GM21576 (cell line): ENCODE data around the gene ZBTB20.
"Not testable (repeated sequence)": the region's sequence is repeated elsewhere in the genome, so short reads cannot be mapped to it uniquely, and the experiment has no call there.

ENCODE experiments used
- ATAC-seq: cut with Tn5 transposase; IDR thresholded peaks from one replicate; pipeline ENCODE4 v1.9.1; 2021; ENCODE audit warnings: mild to moderate bottlenecking, moderate library complexity; ENCODE audit not compliant: unreplicated experiment

Gene ZBTB20

DNA sequence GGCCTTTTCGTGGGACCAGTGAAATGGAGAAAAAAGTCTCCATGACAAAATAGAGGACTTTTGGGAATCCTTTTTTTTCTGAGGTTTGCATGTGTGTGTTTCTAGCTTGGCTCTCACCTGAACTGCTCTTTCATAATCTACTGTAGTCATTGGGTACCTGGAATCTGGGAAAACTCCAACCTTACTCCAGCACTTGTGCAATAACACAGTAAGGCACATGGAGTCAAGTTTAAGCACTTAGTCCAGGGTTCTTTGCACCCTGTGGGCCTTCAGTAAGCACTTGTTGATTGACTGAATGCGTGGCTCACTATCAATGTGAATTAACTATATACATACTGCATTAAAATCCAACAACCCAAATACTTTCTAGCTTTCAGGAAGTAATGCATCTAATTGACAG lies 299.5 kb downstream of the ZBTB20 start:
- ATAC-seq, result no peak

DNA sequence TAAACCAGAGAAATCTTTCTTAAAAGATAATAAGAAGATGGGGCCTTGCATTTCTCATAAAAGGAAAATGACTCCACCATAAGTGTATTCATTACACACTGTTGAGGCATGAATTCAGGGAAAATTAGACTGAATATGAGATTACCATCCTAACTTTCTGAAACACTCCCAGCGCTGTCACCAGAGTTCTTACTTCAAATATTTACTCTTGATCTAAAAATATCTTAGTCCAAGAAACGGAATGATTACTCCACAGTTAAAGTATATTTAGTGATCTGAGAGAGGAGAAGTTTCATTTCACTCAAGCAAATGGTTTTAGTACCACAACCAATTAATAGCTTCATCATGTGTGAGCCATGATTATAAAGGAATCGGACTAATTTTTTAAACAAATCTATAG lies 300.3 kb downstream of the ZBTB20 start:
- no peak for ATAC-seq

DNA sequence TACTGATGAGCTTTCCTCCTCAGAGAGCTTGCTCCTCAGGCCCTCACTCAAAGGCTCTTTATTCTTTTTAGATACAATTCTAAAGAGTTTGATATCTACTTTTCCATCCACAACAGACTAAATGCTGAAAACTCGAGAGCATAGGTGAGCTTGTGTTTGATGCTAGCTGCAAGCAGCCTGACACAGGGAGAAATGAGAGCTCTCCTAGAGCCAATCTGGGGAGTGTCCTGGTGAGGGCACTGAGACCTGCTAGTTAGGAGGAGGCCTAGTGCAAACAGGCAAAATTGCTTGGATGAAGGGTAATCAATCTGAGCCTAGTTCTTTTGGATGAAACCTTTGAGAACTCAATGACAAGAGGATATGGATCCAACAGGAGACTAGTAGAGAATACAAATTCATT lies 300.8 kb downstream of the ZBTB20 start:
- ATAC-seq, result no peak

DNA sequence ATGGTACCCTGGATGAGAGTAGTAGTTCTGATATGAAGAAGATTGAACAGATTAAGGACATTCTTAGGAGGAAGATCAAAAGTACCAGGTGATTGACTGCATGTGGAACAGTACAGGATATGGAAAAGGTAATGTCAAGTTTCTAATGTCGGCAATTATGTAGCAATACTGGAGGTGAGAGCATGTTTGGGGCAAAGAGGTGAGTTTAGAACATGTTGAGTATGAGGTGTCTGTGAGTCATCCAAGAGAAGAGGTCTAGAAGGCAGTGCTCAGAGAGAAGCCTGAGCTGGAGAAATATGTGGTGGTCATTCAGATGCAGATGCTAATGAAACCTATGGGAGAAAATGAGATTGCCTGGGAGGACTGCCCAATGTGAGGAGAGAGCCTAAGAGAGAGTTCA lies 305.6 kb downstream of the ZBTB20 start:
- ATAC-seq, result no peak

GRCh38 chr3:114839476-114839875 lies 307.6 kb downstream of the ZBTB20 start:
- ATAC-seq, result no peak

DNA sequence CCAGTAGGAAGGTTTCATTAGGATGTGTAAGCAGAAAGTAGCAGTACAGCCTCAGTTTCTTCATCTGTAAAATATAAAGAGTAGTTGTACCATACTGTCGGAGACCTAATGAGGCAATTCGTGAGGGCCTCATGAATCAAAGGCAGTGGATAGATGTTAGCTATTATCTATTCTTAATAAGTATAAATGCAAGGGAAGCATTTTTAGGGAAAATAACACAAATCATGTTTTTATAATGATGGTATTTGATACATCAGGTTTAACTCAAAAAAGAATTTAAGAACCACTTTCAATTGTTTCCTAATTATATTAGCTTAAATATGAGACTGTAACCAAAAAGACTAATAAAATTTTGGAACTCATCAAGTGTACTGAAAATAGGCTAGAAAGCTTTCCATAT lies 309.1 kb downstream of the ZBTB20 start:
- no peak for ATAC-seq

DNA sequence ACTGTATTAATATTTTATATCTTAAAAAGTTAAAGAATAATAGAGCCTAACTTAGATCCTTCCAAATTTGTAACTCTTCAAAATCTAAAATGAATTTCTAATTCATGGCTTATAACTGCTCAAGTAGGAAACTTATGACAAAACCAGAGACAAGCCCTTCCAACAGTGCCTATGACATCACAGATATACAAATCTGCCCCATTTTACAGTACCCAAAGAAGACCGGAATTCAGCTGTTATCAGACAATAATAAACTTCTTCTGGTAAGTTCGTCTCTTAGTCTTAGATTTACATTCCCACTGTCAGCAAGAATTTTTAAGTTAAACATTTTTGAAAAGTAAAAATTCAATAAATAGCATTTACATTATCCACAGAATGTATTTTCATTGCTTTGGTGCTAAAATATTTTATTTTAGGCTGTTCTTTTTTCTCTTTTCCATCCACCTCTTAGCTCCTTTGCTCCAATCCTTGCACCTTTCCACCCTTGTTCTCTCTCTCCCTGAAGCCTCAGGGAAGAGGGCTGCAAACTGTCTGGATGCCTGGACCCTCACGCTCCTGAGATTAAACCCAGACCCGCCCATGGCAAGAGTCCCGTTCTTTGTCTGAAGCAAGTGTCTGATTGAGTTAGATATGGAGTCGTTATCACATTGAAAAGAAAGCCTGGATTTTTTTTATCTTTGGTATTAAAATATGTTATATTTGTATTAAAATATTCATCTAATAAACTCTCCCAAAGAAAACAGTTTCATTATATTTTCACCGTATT lies 312.7 kb downstream of the ZBTB20 start:
- ATAC-seq, result no peak

- no peak for ATAC-seq
Observed at GRCh38 chr3:114831861-114832260, 315.2 kb downstream of the ZBTB20 start.

GRCh38 chr3:114830652-114831051 lies 316.4 kb downstream of the ZBTB20 start:
- ATAC-seq, result no peak

GRCh38 chr3:114829783-114830182 lies 317.3 kb downstream of the ZBTB20 start:
- no peak for ATAC-seq

- peak; percentile 71 for ATAC-seq
Observed at GRCh38 chr3:114827495-114827894, 319.6 kb downstream of the ZBTB20 start.

- ATAC-seq, result no peak
Observed at GRCh38 chr3:114824014-114824413, 323.1 kb downstream of the ZBTB20 start.

DNA sequence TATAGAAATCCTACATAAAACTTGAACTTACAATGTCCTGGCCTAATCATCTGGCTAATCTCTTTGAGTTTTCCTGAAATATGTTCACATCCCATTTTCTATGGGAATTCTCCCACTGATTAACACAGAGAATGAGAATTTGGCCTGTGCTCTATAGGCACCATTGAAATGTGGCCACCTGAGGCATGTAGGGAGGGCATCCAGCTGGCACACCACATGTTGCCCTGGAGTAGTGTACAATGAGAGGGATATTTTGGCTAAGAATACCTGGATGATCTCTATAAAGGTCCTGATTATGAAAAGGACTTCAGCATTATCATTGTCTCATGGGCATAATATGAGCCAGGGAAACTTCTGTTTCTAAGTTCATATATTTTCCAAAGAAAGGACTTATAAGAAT lies 324.0 kb downstream of the ZBTB20 start:
- no peak for ATAC-seq

- ATAC-seq, result no peak
Observed at GRCh38 chr3:114816052-114816451, 331.0 kb downstream of the ZBTB20 start.

GRCh38 chr3:114812541-114813238 lies 334.4 kb downstream of the ZBTB20 start:
- ATAC-seq, result not testable (repeated sequence)

DNA sequence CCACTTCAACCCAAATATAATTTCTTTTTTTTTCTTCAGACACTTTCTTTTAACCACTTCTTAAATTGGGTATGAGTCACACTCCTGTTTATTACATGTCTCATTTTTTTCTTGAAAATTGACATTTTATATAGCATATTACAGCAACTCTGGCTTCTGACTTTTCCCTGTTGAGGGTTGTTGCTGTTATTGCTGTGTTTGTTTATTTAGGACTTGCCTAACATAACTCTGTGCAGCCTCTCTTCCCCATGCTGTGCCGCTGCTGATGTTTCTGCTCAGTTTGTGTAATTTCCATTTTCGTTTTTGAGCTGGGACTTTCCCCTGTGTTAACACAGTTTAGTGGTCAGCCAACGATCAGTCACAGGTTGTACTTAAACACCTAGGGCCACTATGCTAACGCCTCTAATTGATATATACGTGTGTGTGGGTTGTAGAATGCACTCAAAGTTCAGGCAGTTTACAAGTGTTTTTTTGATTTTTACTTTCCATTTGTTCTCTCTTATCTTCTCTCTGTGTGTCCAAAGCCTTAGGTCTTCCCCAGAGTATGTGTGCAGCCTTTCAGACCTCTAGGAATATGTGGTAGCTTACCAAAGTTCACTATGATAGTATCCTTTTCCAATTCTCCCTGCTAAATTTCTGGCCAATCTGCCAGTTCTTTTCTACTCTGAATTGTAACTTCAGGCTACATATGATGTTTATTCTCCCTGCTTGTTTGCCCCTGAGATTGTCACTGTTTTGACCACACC lies 337.2 kb downstream of the ZBTB20 start:
- ATAC-seq, result peak; percentile 99

DNA sequence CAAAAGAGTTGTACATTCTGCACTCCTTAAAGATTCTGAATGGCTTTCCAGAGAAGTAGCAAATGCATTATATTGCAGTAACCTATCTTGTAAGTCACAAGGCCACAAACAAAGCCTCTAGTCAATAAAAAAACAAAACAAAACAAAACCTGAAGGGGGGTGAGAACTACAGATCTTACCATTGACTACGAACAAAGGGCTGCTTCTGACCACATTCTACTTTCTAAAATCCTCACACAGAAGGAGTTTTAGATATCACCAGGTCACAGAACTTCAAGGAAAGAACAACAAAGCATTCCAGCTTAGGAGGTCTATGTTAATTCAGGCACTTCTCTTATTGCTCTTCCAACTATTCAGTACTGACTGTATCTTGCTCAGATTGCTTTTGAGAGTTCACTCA lies 343.0 kb downstream of the ZBTB20 start:
- no peak for ATAC-seq

- ATAC-seq, result no peak
Observed at GRCh38 chr3:114803042-114803695, 343.9 kb downstream of the ZBTB20 start.

- no peak for ATAC-seq
Observed at GRCh38 chr3:114800272-114801031, 346.6 kb downstream of the ZBTB20 start.

DNA sequence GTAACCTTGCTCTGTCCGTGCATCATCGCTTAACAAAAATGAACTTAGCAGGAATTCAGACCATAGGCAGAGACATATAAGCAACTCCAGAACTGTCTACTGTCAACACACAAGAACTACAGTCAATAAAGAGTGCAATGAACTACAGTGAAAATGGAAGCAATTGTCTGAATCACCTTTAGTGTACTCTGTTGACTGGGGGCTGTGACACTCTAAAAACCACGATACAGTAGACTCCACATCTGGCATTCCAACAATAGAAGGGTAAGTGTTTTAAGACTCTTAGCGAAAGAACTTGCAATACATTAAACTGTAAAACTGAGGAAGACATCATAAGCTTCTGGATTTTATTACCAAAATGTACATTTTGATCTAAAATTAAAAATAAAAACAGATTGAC lies 347.3 kb downstream of the ZBTB20 start:
- no peak for ATAC-seq

- ATAC-seq, result no peak
Observed at GRCh38 chr3:114796796-114797195, 350.3 kb downstream of the ZBTB20 start.
